IPS-15b (cell line): ENCODE data around the gene CLIP2.
"Not testable (repeated sequence)": the region's sequence is repeated elsewhere in the genome, so short reads cannot be mapped to it uniquely, and the experiment has no call there.

Experiments
- H3K27me3 ChIP-seq: one replicate; pipeline ENCODE4 v1.6.1; 2013; ENCODE audit warnings: low read length; ENCODE audit not compliant: control insufficient read depth, insufficient read depth
- H3K36me3 ChIP-seq: one replicate; pipeline ENCODE4 v1.6.1; 2013; ENCODE audit warnings: low read length; ENCODE audit not compliant: control insufficient read depth, insufficient read depth
- H3K4me1 ChIP-seq: one replicate; pipeline ENCODE4 v1.6.1; 2013; ENCODE audit warnings: mild to moderate bottlenecking, low read length; ENCODE audit not compliant: control insufficient read depth, insufficient read depth
- H3K4me3 ChIP-seq: one replicate; pipeline ENCODE4 v1.5.1; 2013; ENCODE audit warnings: low read depth, low read length
- H3K9ac ChIP-seq: one replicate; pipeline ENCODE4 v1.6.1; 2013; ENCODE audit warnings: low read depth, mild to moderate bottlenecking, low read length
- H3K9me3 ChIP-seq: one replicate; pipeline ENCODE4 v1.6.1; 2013; ENCODE audit warnings: mild to moderate bottlenecking, low read length; ENCODE audit not compliant: control insufficient read depth, insufficient read depth

CLIP2 gene

DNA sequence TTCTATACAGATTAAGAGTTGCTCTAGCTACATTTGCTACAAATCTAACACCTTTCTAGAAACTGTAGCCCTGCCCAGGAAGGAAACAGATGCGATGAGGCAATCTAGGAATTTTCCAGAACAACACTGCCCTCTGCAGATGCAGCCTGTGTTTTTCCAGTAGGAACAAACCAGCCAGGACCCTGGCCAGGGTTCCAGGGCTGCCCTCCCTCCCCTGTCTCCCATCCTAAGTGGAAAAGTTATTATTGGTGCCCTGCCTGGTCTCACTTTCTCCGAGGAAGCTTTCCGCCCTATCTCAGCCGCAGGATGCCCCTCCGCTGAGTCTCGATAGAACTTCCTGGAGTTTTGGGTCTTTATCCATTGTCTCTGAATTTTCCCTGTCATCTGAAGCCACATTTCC lies 104.5 kb downstream of the CLIP2 start:
- H3K4me1 ChIP-seq, H3K9ac ChIP-seq, H3K4me3 ChIP-seq, H3K27me3 ChIP-seq, H3K9me3 ChIP-seq: not testable (repeated sequence)
- H3K36me3 ChIP-seq = peaks cover 19% of the 10 kb centered on the region

DNA sequence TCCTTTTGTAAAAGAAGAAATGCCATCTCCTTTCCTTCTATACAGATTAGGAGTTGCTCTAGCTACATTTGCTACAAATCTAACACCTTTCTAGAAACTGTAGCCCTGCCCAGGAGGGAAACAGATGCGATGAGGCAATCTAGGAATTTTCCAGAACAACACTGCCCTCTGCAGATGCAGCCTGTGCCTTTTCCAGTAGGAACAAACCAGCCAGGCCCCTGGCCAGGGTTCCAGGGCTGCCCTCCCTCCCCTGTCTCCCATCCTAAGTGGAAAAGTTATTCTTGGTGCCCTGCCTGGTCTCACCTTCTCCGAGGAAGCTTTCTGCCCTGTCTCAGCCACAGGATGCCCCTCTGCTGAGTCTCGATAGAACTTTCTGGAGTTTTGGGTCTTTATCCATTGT lies 105.4 kb downstream of the CLIP2 start:
- H3K4me3 ChIP-seq, H3K9me3 ChIP-seq, H3K9ac ChIP-seq, H3K4me1 ChIP-seq, H3K27me3 ChIP-seq: not testable (repeated sequence)
- peaks cover 14% of the 10 kb centered on the region for H3K36me3 ChIP-seq

- H3K9ac ChIP-seq = no peak overlapping the region
- no peaks in the 10 kb centered on the region for H3K9me3 ChIP-seq
- peaks cover 3% of the 10 kb centered on the region for H3K4me1 ChIP-seq
- H3K36me3 ChIP-seq = peaks cover 22% of the 10 kb centered on the region
- H3K4me3 ChIP-seq = no peak overlapping the region
- H3K27me3 ChIP-seq = no peaks in the 10 kb centered on the region
Observed at GRCh38 chr7:74395745-74396311, 106.6 kb downstream of the CLIP2 start.

DNA sequence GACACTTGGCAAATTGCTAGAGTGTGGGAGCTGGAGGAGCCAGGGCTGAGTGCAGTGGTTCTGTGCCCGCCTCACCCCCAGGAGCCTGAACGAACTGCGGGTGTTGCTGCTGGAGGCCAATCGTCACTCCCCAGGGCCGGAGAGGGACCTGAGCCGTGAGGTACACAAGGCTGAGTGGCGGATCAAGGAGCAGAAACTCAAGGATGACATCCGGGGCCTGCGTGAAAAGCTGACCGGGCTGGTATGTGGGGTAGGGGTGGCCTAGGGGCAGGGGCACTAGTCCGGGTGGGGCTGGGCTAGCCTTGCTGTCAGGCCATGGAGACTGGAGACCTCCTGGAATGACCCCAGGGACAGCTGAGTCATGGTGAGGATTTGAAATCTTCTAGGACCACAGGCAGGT lies 107.8 kb downstream of the CLIP2 start:
- Histone ChIP-seq H3K36me3 (peaks cover 25% of the 10 kb centered on the region), H3K9me3 (no peaks in the 10 kb centered on the region), H3K9ac (no peak overlapping the region), H3K4me1 (peaks cover 3% of the 10 kb centered on the region), H3K27me3 (no peaks in the 10 kb centered on the region), H3K4me3 (no peak overlapping the region)

- Histone ChIP-seq H3K4me1 (peaks cover 3% of the 10 kb centered on the region), H3K9me3 (no peaks in the 10 kb centered on the region), H3K9ac (no peak overlapping the region), H3K4me3 (no peak overlapping the region), H3K36me3 (peaks cover 26% of the 10 kb centered on the region), H3K27me3 (no peaks in the 10 kb centered on the region)
Observed at GRCh38 chr7:74398426-74398825, 109.2 kb downstream of the CLIP2 start.

DNA sequence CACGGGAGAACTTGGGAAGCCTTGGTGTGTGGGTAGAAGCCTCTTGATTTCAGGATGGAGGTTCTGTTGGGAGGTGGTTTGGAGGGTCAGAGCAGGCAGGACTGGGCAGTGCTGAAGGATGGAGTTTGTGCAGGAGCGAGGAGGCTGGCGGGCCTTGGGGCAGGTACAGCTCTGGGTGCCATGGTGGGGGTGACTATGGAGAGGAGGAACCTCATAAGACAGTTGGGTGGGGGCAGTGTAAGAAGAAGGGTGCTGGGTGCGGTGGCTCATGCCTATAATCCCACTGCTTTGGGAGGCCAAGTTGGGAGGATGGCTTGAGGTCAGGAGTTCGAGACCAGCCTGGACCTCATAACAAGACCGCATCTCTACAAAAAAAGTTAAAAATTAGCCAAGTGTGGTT lies 109.8 kb downstream of the CLIP2 start:
- Histone ChIP-seq H3K9ac (no peak overlapping the region), H3K27me3 (no peaks in the 10 kb centered on the region), H3K4me3 (no peak overlapping the region), H3K36me3 (peaks cover 32% of the 10 kb centered on the region), H3K9me3 (no peaks in the 10 kb centered on the region), H3K4me1 (peaks cover under 1% of the 10 kb centered on the region)

DNA sequence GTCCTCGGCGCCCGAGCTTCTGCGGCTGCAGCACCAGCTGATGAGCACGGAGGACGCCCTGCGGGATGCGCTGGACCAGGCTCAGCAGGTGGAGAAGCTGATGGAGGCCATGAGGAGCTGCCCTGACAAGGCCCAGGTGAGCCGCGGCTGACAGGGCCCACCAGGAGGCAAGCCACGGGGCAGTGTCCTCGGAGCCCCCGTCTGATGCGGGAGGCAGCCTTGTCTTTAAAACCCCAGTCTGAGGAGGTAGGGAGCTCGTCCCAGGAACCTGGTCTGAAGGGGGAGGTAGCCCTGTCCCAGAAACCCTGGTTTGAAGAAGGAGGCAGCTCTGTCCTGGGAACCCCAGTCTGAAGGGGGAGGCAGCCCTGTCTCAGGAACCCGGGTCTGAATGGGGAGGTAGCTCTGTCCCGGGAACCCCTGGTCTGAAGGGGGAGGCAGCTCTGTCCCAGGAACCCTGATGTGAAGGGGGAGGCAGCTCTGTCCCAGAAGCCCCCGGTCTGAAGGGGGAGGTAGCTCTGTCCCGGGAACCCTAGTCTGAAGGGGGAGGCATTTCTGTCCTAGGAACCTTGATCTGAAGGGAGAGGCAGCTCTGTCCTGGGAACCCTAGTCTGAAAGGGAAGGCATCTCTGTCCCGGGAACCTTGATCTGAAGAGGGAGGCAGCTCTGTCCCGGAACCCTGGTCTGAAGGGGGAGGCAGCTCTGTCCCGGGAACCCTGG lies 111.4 kb downstream of the CLIP2 start:
- H3K4me1 ChIP-seq = no peaks in the 10 kb centered on the region
- H3K4me3 ChIP-seq = no peak overlapping the region
- H3K9me3 ChIP-seq = no peaks in the 10 kb centered on the region
- H3K9ac ChIP-seq = no peak overlapping the region
- no peaks in the 10 kb centered on the region for H3K27me3 ChIP-seq
- peaks cover 39% of the 10 kb centered on the region for H3K36me3 ChIP-seq

DNA sequence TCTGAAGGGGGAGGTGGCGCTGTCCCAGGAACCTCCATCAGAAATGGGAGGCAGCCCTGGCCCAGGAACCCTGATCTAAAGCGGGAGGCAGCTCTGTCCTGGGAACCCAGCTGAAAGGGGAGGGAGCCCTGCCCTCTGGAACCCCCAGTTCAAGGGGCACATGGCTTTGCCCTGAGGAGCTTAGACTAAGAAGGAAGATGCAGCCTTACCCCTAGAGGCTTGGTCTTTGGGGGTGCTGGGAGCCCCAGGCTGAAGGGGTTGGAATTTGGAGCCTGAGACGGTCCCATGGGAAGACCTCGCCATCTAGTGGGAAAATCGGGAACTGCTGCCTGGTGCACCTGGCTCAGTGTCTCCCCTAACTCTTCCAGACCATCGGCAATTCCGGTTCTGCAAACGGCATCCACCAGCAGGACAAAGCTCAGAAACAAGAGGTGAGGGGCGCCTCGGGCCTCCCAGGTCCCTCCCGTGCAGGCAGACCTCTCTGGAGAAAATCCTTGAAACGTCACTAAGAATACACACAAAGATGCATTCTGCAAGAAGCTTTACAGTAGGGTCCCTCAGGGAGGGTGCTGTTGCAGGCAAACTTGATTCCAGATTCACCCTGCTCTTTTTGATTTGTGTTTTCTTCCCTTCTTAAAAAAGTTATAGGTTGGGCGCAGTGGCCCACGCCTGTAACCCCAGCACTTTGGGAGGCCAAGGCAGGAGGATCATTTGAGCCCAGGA lies 112.1 kb downstream of the CLIP2 start:
- Histone ChIP-seq H3K9ac (no peak overlapping the region), H3K4me3 (no peak overlapping the region), H3K27me3 (no peaks in the 10 kb centered on the region), H3K36me3 (peaks cover 39% of the 10 kb centered on the region), H3K4me1 (no peaks in the 10 kb centered on the region), H3K9me3 (no peaks in the 10 kb centered on the region)

DNA sequence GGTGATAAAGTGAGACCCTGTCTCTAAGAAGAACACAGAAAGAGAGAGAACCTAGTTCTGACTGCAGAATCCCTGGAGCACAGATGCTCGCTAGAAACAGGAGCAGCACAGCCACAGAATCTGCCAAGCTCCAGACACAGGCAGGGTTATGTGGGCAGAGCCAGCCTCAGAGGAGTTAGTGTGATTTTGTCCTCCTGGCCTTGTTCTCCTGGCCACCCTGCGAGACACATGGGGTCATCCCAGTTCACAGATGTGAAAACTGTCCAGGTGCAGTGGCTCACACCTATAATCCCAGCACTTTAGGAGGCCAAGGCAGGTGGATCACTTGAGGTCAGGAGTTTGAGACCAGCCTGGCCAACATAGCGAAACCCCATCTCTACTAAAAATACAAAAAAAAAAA lies 113.5 kb downstream of the CLIP2 start:
- H3K4me3 ChIP-seq, H3K9me3 ChIP-seq, H3K27me3 ChIP-seq, H3K4me1 ChIP-seq, H3K9ac ChIP-seq: not testable (repeated sequence)
- peaks cover 29% of the 10 kb centered on the region for H3K36me3 ChIP-seq

DNA sequence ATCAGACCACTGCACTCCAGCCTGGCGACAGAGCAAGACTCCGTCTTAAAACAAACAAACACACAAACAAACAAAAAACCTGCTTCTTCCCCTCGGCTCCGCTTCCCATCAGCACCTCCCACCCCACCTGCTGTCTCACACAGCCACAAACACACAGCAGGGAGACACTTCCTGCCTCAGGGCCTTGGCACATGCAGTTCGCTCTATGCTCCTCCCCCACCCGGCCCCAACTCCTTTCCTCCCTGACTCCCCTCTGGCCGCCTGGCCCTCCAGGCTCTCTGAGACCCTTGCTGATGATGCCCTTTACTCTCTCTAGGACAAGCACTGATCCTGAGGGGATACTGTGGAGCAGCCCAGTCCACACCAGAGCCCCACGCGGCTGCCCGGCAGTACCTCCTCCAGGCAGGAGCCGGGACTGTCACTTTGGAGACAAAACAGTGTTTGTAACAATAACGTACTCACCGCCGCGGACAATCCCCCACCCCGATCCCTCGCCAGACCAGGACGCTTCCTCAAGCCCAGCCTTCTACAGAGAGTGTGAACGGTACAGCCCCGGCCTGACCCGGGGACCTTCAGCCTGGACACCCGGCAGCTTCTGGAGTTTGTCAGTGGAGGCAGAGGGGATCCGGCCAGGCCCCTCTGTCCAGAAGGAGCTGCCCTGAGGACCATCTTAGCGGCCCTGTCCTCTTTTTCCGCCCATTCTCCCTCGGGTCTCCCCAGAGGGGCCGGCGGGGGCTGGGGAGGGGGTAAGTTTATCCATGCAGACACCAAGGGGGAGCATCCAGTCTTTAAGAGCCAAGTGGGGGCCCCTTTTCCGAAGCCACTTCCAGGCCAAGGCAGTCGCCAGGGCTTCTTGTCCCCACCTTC lies 114.5 kb downstream of the CLIP2 start:
- Histone ChIP-seq H3K4me1 (no peaks in the 10 kb centered on the region), H3K9ac (no peak overlapping the region), H3K36me3 (peaks cover 25% of the 10 kb centered on the region), H3K9me3 (no peaks in the 10 kb centered on the region), H3K27me3 (no peaks in the 10 kb centered on the region), H3K4me3 (no peak overlapping the region)

- Histone ChIP-seq H3K9ac (no peak overlapping the region), H3K4me1 (no peaks in the 10 kb centered on the region), H3K9me3 (no peaks in the 10 kb centered on the region), H3K4me3 (no peak overlapping the region), H3K27me3 (no peaks in the 10 kb centered on the region), H3K36me3 (peaks cover 25% of the 10 kb centered on the region)
Observed at GRCh38 chr7:74404388-74404700, 115.1 kb downstream of the CLIP2 start.
